IPS-18c (cell line): ENCODE data around the gene LMX1B.
A peak's percentile ranks its signal among the peaks of the same experiment; 100 is the strongest.
"Not testable (repeated sequence)": the region's sequence is repeated elsewhere in the genome, so short reads cannot be mapped to it uniquely, and the experiment has no call there.

Experiments used
- H3K4me3 ChIP-seq: 2 replicates; pipeline ENCODE4 v1.7.0; 2013; ENCODE audit warnings: low read depth, mild to moderate bottlenecking, low read length, moderate library complexity; ENCODE audit not compliant: insufficient read depth
- H3K9me3 ChIP-seq: one replicate; pipeline ENCODE4 v1.6.1; 2013; ENCODE audit warnings: mild to moderate bottlenecking, low read length, moderate library complexity; ENCODE audit not compliant: control insufficient read depth, insufficient read depth

Gene LMX1B

DNA sequence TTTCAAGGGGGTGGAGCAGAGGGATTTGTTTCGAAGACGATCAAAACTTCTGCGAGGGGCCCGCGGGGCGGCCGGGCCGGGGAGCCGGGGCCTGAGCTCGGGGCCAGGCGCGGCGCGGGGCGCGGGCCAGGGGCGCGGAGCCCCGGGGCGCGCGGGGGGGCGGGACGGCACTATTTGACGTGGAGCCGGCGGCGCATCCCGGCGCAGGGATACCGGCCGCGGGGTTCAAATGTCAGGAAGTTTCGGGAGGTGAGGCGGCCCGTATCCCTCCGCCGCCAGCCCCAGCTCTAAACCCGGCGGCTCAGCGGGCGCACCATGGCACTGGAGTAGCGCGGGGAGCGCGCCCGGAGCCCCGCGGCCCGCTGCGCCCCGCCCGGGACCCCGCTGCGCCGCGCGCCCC, at the start of gene LMX1B:
LMX1B (plus strand) TSS at position 278 of the 400 bp plus-strand sequence. CDS start 522 bp downstream, outside the sequence.
- Histone ChIP-seq H3K9me3 (peaks cover 3% of the 10 kb centered on the region), H3K4me3 (peak within 1 kb of the TSS; percentile 49)

DNA sequence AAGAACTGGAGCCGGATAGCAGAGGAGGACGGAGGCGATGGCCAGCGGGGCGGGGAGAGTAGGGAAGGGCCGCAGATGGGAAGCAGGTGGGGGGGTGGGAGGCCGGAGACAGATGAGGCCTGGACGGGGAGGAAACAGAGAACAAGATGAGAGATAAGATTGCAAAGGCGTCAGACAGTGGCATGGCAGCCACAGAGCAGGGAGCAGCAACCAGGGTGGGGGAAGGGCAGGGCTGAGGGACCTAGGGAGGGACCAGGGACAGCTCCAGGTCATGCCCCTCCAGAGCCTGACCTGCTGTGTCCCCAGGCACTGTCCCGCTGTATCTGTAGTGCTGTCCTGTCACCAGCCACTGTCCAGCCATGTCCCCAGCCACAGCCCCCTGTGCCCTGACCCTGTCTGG, 49.6 kb upstream of the LMX1B start:
- no peak overlapping the region for H3K4me3 ChIP-seq
- peaks cover 4% of the 10 kb centered on the region for H3K9me3 ChIP-seq

DNA sequence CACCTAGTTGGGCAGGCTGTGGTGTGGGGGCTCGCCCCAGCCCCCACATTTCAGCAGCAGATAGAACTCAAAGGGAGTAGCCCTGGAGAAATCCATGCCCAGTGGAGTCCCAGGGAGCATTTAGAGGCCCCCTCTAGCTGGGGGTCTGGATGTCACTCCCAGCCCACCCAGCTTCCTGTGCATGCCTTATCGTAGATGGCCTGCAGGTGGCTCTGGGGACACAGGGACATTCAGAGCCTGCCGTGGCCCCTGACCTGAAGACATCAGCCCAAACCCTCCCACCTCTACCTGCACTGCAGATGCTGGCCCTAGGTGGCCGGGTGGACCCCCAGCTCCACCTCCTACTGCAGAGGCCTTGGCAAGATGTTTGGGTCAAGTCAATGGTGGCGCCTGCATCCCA, 49.0 kb upstream of the LMX1B start:
- Histone ChIP-seq H3K4me3 (no peak overlapping the region), H3K9me3 (peaks cover 4% of the 10 kb centered on the region)

- Histone ChIP-seq H3K9me3 (peaks cover 4% of the 10 kb centered on the region), H3K4me3 (no peak overlapping the region)
Observed at GRCh38 chr9:126565336-126566128, 48.2 kb upstream of the LMX1B start.

- H3K4me3 ChIP-seq = no peak overlapping the region
- peaks cover 2% of the 10 kb centered on the region for H3K9me3 ChIP-seq
Observed at GRCh38 chr9:126569036-126569435, 44.7 kb upstream of the LMX1B start.

- Histone ChIP-seq H3K4me3 (no peak overlapping the region), H3K9me3 (no peaks in the 10 kb centered on the region)
Observed at GRCh38 chr9:126578029-126578428, 35.7 kb upstream of the LMX1B start.

DNA sequence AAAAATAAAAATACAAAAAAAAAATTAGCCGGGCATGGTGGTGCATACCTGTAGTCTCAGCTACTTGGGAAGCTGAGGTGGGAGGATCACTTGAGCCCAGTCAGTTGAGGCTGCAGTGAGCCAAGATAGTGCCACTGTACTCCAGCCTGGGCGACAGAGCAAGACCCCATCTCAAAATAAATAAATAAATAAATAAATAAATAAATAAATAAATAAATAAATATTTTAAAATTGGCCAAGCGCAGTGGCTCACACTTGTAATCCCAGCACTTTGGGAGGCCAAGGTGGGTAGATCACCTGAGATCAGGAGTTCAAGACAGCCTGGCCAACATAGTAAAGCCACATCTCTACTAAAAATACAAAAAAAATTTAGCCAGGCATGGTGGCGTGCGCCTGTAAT, 33.4 kb upstream of the LMX1B start:
- H3K4me3 ChIP-seq, H3K9me3 ChIP-seq: not testable (repeated sequence)

GRCh38 chr9:126581893-126582292, 31.8 kb upstream of the LMX1B start:
- Histone ChIP-seq H3K9me3 (no peaks in the 10 kb centered on the region), H3K4me3 (no peak overlapping the region)

DNA sequence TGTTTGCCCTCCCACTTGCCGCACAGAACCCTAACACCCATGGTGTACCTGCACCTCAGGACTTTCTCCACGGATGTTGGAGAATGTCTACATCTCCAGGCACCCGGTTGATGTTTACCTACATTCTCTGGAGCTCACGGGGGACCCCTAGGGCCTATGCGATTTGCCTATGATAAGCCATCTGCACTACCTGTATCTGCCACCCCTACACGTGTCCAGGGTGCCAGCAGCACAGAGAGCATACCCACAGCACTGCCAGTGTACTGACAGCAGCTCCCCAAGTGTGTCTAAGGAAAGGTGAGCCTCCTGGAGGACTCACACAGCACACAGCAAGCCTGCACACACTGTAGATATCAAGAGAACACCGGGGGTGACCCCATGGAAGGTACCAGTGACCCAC, 31.3 kb upstream of the LMX1B start:
- Histone ChIP-seq H3K9me3 (no peaks in the 10 kb centered on the region), H3K4me3 (no peak overlapping the region)

DNA sequence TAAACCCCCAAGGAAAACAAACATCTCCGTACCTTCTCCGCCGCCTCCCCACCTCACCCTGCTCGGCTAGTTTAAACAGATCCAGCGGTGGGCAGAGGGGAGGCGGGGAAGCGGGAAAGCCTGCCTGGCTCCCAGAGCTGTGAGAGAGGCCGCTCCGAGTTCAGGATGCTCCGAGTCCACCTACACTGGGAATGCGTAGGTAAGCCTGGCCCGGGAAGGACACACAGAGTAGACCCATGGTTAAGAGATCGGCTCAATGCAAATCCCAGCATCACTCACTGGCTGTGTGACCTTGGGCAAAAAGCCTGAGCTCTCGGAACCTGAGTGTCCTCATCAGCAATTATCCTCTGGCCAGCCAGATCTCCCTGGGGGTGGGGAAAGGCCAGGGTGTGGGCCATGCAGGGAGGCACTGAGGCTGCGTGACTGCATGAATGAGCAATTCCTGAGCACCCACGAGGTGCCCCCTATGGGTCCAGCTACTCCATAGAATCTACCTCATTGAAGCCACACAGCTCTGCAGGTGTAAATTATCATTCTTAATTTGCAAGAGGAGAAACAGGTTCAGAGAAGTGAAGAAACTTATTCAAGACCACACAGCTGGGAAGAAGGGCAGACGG, 30.5 kb upstream of the LMX1B start:
- H3K4me3 ChIP-seq = no peak overlapping the region
- H3K9me3 ChIP-seq = no peaks in the 10 kb centered on the region

GRCh38 chr9:126584611-126585010, 29.1 kb upstream of the LMX1B start:
- no peak overlapping the region for H3K4me3 ChIP-seq
- H3K9me3 ChIP-seq = no peaks in the 10 kb centered on the region

GRCh38 chr9:126586236-126586635, 27.5 kb upstream of the LMX1B start:
- Histone ChIP-seq H3K9me3 (no peaks in the 10 kb centered on the region), H3K4me3 (no peak overlapping the region)

- Histone ChIP-seq H3K4me3 (no peak overlapping the region), H3K9me3 (no peaks in the 10 kb centered on the region)
Observed at GRCh38 chr9:126587187-126588185, 26.2 kb upstream of the LMX1B start.

DNA sequence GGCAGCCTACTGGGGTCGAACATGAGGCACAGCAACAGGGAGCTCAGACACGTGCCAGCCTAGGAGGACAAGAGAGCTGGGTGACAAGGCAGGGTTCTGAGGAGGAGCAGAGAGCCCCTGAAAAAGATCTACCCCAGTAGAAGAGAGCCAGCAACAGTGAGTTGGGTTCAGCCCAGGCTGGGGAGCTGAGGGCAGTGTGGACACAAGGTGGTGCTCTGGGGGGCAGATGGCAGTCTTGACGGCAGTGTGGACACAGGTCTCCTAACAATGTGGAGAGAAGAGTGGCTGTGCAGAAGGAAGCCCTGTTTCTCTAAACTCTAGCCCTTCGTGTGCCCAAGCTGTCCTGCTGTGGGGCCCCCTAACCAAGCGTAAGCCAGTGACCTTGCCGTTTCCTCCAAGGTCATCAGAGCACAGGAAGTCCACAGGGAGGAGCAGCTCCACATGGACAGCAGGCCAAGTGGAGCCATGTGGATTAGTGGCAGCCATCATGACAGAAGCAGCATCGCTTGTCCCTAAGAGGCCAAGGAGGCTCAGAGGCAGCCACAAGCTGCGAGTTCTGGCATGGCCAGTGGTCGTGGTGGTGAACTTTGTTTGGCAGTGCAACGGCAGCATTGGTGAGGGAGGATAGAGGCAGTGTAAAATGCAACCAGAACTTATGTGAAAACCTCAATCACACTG, 25.1 kb upstream of the LMX1B start:
- H3K4me3 ChIP-seq = no peak overlapping the region
- no peaks in the 10 kb centered on the region for H3K9me3 ChIP-seq

GRCh38 chr9:126589349-126589748, 24.4 kb upstream of the LMX1B start:
- Histone ChIP-seq H3K9me3 (no peaks in the 10 kb centered on the region), H3K4me3 (no peak overlapping the region)

GRCh38 chr9:126591083-126591482, 22.6 kb upstream of the LMX1B start:
- H3K9me3 ChIP-seq = no peaks in the 10 kb centered on the region
- H3K4me3 ChIP-seq = no peak overlapping the region

DNA sequence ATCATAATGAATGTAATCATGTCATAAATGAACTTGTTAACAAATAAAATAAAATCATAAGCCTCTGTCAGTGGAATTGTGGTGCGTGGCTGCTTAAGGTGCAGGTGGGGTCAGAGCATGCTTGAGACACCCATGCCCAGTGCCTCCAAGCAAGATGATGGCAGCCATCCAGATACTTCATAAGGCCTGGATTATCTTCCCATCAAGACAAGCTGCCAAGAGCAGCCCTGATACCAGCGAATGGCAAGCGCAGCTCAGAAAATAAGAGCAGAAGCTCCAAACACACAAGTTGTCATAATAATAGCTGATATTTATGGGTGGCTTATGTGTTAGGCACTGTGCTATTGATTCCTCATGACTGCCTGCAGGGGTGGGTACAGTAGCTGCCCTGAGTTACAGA, 21.8 kb upstream of the LMX1B start:
- no peak overlapping the region for H3K4me3 ChIP-seq
- no peaks in the 10 kb centered on the region for H3K9me3 ChIP-seq
